A549 (cell line): ENCODE data around the gene SLC16A3.

Experiments used
- CBX8 ChIP-seq: fragments of 200-600 bp; sonication (generic); IDR thresholded peaks from 2 replicates; pipeline ENCODE4 v1.6.1; 2016
- CEBPB ChIP-seq, 2 experiments: fragments of >200 bp in 1 of 2; sonication (Bioruptor Twin) in 1 of 2; formaldehyde crosslinking in 1 of 2; IDR thresholded peaks; 2 replicates each; pipeline ENCODE4 v1.6.1; 2012 to 2016
- EP300 ChIP-seq, 2 experiments: fragments of >200 bp; sonication (Bioruptor Twin); formaldehyde crosslinking; IDR thresholded peaks; 2 replicates in 1 of 2; 3 replicates in 1 of 2; pipeline ENCODE4 v1.6.1; 2016 to 2017
- HMGXB4 ChIP-seq: fragments of 250-450 bp; sonication (Bioruptor Pico); IDR thresholded peaks from 2 replicates; pipeline ENCODE4 v1.5.0; 2021; ENCODE audit warnings: mild to moderate bottlenecking, moderate library complexity, borderline replicate concordance
- PHF8 ChIP-seq: fragments of 200-600 bp; sonication (generic); IDR thresholded peaks from 2 replicates; pipeline ENCODE4 v1.6.1; 2016; ENCODE audit warnings: low read depth, mild to moderate bottlenecking, antibody characterized with exemption, moderate library complexity, borderline replicate concordance
- POLR2A ChIP-seq: IDR thresholded peaks from 2 replicates; pipeline ENCODE4 v1.6.1; 2012; ENCODE audit warnings: mild to moderate bottlenecking, low read length
- POLR2AphosphoS2 ChIP-seq: conservative IDR thresholded peaks from 2 replicates; pipeline ENCODE4 v1.6.1; 2012; ENCODE audit warnings: low read length, improper control_type of control experiment, inconsistent platforms
- RCOR1 ChIP-seq: fragments of 150-350 bp; IDR thresholded peaks from 2 replicates; pipeline ENCODE4 v1.6.1; 2014; ENCODE audit warnings: antibody characterized with exemption, low read length, low read depth
- REST ChIP-seq: fragments of 200-600 bp; sonication (generic); IDR thresholded peaks from 2 replicates; pipeline ENCODE4 v1.6.1; 2016; ENCODE audit warnings: antibody characterized with exemption, mild to moderate bottlenecking, moderate library complexity
- RNF2 ChIP-seq: fragments of 200-600 bp; sonication (generic); IDR thresholded peaks from 2 replicates; pipeline ENCODE4 v1.6.1; 2016; ENCODE audit warnings: low read depth, mild to moderate bottlenecking, antibody characterized with exemption, moderate library complexity, borderline replicate concordance
- ZFP36 ChIP-seq: fragments of 450-650 bp; IDR thresholded peaks from 2 replicates; pipeline ENCODE4 v1.6.1; 2014; ENCODE audit warnings: borderline replicate concordance; ENCODE audit not compliant: partially characterized antibody
- TF ChIP-seq, protein P1 (sequence below): fragments of >200 bp; sonication (Bioruptor Twin); formaldehyde crosslinking; IDR thresholded peaks from 3 replicates; pipeline ENCODE4 v1.5.1; 2016
- TF ChIP-seq, protein P2 (sequence below): fragments of 450-650 bp; IDR thresholded peaks from 2 replicates; pipeline ENCODE4 v1.6.1; 2014; ENCODE audit warnings: antibody characterized with exemption

DNA sequence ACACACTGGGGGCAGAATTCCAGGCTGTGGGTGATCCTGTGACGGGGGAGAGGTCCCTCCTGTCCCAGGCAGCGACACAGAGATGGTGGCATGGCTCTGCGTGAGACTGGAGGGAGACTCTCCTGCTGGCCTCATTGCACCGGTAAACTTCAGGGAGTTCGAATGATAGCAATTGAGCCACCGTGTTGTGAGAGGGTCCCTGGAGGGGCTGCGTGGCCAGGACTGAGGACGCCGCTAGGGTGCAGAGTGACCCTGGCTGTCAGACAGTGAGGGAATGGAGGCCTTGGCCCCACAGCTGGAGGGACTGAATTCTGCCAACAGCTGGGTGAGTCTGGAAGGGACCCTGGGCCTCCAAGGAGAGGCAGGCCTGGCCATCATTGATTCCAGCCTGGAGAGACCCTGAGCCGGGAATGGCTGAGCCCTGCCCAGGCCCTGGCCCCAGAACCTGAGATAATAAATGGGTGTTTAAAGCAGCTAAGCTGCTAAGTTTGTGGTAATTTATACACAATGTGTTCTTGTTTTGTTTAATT is 48.8 kb upstream of the SLC16A3 start:
- TF ChIP-seq EP300 (IDR thresholded peaks at IDR 0.05), result no peak
- TF ChIP-seq, protein P1, sequence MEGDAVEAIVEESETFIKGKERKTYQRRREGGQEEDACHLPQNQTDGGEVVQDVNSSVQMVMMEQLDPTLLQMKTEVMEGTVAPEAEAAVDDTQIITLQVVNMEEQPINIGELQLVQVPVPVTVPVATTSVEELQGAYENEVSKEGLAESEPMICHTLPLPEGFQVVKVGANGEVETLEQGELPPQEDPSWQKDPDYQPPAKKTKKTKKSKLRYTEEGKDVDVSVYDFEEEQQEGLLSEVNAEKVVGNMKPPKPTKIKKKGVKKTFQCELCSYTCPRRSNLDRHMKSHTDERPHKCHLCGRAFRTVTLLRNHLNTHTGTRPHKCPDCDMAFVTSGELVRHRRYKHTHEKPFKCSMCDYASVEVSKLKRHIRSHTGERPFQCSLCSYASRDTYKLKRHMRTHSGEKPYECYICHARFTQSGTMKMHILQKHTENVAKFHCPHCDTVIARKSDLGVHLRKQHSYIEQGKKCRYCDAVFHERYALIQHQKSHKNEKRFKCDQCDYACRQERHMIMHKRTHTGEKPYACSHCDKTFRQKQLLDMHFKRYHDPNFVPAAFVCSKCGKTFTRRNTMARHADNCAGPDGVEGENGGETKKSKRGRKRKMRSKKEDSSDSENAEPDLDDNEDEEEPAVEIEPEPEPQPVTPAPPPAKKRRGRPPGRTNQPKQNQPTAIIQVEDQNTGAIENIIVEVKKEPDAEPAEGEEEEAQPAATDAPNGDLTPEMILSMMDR, result no peak
- TF ChIP-seq POLR2A, result no peak
- no peak for TF ChIP-seq RNF2
- no peak for TF ChIP-seq RCOR1
- TF ChIP-seq HMGXB4, result no peak
- TF ChIP-seq POLR2AphosphoS2, result no peak
- no peak for TF ChIP-seq ZFP36
- no peak for TF ChIP-seq CEBPB (IDR thresholded peaks at IDR 0.05)
- TF ChIP-seq REST, result no peak
- TF ChIP-seq PHF8, result no peak
- TF ChIP-seq, protein P2, sequence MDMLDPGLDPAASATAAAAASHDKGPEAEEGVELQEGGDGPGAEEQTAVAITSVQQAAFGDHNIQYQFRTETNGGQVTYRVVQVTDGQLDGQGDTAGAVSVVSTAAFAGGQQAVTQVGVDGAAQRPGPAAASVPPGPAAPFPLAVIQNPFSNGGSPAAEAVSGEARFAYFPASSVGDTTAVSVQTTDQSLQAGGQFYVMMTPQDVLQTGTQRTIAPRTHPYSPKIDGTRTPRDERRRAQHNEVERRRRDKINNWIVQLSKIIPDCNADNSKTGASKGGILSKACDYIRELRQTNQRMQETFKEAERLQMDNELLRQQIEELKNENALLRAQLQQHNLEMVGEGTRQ, result no peak
- TF ChIP-seq CBX8, result no peak
